GM19395 (cell line): Measurements from ENCODE around the gene CHI3L2.

Source experiments
- ATAC-seq: cut with Tn5 transposase; IDR thresholded peaks from one replicate; pipeline ENCODE4 v1.9.1; 2021; ENCODE audit warnings: mild to moderate bottlenecking, moderate library complexity; ENCODE audit not compliant: unreplicated experiment

CHI3L2 gene, protein sequence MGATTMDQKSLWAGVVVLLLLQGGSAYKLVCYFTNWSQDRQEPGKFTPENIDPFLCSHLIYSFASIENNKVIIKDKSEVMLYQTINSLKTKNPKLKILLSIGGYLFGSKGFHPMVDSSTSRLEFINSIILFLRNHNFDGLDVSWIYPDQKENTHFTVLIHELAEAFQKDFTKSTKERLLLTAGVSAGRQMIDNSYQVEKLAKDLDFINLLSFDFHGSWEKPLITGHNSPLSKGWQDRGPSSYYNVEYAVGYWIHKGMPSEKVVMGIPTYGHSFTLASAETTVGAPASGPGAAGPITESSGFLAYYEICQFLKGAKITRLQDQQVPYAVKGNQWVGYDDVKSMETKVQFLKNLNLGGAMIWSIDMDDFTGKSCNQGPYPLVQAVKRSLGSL

DNA sequence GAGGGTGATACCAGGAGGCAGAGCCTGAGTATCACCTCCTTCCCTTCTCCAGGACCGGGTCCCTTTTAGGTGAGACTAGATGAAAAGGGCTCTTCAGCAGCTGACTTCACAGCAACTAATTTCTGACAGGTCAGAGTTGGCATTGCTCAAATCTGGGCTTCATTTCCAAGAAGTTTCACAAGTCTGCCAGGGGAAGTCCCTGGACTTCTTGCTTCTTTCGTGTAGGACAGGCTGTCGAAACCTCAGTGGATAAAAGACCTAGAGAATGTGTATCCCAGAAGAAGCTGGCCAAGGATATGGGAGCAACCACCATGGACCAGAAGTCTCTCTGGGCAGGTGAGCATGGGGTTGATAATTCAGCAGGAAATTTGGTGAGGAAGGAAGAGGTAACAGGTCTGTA, at the start of gene CHI3L2:
Gene CHI3L2, plus strand, starts transcription at position 280 of the 400 bp plus-strand sequence. Its CDS starts 17 bp downstream, at position 297.
- ATAC-seq, result no peak

DNA sequence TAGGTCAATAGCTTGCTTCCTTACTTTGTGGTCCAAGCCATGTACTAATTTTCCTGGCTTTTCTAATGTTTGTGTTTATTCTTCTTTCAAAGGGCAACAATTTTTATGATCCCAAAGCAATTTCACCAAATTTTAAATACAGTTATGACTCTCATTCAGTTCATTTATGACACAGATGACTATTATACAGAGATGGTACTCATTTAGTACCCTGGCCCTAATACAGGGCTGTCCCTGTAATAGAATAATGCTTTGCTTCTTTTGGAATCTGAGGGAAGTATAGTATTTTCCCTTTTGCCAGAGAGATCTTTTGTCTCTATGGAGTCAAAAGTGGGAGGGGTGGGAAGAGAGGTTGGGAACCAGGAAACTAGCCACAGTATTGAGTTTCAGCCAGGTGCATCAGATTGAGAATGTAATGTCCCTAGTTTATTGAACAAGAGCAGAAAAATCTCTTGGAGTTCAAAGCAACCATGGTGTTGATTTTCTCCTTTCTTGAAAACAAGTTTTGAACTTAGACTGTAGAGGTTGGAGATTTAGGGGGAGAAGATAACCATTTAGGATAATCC, 47.5 kb upstream of the CHI3L2 start:
- no peak for ATAC-seq

DNA sequence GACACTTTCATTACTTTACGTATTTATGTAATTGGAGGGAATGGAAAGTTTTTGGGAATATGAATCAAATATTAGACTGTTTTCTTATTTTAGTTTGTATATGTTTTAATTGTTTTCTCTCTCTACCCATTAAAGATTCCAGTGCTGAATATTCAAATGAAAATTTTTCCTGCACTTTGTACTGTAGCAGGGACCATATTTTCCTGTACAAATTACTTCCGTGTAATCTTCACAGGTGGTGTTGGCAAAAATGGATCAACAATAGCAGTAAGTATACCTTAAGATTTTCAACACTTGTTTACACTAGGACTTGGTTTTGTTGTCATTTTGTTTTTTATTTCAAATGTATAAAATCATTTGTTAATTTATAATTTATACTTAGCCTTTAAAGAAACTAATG, 45.5 kb upstream of the CHI3L2 start:
- no peak for ATAC-seq

DNA sequence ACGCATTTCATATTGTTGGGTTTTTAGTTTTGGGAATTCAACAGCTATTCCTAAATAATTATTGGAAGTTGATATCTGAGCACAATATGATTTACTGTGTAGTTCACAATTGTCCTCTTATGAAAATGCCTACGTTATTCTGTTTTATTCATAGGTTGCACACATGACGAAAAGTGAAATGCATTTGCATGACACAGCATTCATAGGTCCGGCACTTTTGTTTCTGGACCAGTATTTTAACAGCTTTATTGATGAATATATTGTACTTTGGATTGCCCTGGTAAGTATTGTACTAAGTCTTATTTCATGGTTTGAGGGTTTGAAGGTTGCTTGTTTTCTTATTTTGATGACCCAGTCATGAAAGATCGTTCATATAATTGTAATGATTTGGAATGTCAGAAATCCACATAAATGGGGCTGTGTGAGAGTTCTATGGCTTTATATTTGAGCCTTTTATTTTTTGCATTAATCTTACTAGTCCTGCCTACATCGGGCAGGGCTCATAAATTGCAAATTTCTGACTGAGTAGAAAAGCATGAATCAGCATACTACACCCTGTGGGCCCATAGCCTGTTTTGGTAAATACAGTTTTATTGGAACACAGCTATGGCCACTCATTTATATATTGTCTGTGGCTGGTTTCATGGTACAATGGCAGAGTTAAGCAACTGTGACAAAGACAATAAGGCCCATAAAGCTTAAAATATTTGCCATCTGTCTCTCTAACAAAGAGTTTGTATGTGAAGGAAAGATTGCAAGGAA, 44.0 kb upstream of the CHI3L2 start:
- no peak for ATAC-seq

DNA sequence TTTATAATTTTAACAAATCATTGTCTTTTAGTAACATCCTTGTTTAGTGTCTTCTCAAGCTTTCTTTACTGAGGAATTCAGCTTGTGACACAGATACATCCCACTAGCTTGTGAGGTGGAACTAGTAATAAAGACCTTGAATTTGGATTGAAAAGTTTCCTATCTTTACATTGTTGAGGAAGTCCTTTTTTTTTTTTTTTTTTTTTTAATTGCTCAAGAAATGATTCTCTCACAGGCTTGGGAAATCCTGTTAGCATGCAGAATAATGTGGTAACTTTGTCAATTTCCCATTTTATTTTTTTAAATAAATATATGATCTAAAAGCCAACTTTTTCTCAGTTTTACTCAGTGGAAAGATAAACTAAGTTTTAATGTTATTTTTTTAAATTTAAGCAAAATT, 42.9 kb upstream of the CHI3L2 start:
- ATAC-seq, result no peak

DNA sequence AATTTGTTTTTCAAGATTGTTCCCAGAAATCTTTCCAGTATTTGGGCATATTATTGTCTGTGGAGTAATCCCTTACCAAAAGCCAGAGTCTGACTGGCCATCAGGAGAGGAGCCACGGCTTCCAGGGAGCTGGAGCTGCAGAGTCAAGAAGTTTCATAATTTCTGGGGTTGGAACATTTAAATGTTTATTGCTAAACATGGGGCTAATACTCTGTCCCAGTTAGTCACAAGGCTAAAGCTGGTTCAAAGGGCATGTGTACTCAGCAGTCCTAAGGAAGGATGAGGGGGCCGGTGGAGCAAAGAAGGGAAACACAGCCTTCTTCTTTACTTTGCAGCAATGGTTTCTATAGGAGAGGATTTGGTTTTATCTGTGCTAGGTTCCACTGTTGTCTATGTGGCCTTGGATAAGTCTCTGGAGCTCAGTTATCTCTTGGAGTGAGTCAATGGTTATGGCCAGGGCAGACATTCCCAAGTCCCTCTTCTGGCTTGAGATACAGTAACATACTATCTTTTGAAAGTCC, 36.5 kb upstream of the CHI3L2 start:
- no peak for ATAC-seq

DNA sequence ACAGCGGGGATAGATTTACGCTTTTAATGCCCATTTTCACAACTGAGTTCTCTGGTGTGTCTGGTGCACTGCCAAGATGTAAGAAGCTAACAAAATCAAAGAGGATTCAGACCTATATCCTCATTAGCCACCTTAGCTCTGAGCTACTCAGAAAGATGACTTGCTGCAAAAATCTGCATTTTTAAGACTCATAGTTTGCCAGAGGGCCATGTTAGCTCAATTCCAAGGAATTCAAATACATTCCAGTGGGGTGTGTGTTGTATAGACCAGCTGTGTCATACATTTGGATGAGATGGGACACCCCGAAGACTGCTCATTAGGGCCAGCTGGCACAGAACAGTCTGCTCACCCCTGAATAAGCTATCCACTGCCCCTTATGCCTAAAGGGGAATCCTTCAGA, 36.0 kb upstream of the CHI3L2 start:
- no peak for ATAC-seq

DNA sequence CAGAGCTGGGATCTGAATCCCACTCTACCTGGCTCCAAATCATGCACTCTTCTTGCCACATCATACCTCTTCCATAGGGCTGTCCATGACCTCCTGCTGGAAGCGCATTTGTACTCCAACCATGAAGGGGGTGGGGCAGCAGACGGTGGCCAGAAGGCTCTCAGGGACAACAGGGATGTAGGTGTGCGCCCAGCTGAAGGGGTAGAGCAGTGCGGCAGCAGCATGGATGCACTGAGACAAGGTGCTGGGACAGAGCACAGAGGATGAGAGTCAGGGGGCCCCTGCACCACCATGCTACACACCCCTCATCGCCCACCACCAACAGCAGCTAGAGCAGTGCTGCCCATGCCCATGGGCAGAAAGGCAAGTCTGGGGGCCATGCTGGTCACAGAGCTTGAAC, 35.4 kb upstream of the CHI3L2 start:
- no peak for ATAC-seq

DNA sequence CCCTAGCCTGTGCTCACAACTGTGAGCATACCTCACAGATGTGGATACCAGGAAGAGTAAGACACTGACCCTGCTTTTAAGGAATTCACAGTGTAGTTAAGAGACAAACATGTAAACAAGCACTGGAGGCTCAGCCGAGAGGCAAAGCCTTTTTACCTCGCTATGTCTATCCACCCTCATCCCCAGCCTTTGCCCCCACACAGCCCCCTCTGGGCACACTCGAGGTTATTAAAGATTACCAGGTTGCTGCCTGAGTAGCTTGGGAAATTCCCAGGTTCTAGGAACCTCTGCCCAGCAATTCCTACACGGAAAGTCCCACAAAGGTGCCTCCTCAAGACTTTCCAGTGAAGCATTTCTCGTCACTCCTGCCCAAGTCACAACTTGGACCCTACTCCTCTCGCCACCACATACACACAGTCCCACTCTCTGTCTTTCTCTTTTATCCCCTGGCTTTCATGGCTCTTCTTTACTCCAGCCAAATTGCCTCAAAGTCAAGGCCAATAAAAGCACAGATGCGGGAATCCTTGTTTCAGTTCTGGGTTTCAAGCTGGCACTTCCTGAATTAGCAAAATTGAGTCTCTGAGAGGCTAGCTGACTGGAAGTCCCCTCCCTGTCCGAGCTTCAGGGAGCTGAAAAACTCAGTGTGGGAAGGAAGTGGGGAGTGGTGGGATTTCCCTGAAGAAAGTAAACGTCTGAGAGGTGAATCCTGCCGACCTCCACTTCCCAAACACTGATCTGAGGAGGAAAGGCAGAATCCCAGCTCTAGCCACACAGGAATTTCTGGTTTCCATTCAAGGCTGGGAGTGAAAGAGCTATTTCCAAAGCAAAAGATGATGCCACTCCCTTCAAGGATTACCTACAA, 34.6 kb upstream of the CHI3L2 start:
- no peak for ATAC-seq

DNA sequence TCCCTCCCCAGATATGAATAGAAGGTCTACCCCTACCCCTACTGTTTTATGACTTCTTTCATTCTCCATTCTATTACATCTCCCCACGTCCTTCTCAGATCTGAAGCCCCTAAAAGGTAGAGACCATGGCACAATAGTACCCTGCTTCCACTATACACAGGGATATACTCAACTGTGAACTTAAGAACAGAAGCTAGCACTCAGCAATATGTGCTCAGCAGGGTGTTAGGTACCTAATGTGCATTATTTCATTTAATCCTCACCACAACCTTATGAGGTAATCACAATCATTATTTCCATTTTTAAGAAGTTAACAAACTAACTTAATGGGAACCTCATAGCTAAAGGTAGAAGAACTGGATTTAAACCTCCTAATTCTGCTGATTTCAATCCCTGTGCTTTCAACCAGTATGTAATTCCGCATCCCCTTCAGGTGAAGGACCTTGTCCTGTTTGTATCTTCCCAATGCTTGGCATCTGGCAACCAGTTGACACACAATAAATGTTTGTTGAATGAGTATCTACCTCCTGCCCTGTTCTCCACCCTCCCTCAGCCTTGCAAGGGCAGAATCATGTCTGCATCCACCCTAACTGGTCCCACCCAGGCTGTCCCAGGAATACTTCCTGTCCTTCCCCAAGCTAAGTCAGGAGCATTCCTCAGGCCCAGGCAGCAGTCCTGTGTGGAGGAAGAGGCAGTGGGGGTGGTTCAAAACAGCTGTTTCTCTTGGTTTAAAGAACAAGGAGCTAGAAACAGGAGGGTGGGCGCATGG, 33.6 kb upstream of the CHI3L2 start:
- ATAC-seq, result no peak

DNA sequence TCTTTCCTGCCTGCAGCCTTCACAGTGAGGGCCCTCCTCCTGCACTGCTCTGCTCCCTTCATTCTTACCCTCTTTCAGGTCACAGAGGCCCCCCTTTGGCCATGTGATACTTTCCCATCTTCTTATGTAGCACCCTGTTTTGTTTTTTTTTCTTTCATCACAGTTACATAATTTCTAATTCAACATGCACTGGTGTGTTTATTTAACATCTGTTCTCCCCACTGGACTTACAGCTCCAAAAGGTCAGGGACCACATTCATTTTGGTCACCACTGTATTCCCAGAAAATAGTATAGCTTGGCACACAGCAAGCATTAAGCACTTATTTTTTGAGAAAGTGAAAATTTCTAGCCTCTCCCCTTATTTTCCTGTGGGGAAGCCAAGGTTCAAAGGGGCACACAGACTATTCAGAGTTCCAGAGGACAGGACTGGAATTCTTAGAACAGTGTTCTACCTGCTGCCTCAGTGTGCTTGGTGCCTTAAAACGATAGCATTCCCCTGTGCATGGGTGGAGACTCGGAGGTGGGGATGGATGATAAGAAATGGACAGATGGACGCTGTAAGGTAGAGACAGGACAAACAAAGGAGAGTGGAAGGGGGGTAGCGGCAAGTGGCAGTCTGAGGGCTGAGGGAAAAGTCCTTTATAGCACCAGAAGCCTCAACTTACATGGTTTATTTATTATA, 32.4 kb upstream of the CHI3L2 start:
- no peak for ATAC-seq

DNA sequence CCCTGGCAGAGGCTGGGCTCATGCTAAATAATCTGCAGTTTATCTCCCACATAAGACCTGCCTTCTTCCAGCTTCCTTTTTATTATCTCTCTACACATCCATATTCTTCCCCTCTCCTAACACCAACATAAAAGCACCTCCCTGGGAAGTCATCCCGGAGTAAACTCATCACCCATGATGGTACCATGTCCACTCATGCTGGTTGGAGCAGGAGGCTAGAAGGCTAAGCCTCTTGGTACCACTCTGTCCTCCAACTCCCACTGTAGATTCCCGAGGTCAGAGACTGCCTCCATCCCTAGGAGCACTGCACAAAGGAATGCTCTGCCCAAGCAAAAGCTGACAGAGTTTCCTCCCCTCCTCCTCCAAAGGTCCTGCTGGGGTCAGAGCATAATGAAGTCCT, 31.3 kb upstream of the CHI3L2 start:
- no peak for ATAC-seq

DNA sequence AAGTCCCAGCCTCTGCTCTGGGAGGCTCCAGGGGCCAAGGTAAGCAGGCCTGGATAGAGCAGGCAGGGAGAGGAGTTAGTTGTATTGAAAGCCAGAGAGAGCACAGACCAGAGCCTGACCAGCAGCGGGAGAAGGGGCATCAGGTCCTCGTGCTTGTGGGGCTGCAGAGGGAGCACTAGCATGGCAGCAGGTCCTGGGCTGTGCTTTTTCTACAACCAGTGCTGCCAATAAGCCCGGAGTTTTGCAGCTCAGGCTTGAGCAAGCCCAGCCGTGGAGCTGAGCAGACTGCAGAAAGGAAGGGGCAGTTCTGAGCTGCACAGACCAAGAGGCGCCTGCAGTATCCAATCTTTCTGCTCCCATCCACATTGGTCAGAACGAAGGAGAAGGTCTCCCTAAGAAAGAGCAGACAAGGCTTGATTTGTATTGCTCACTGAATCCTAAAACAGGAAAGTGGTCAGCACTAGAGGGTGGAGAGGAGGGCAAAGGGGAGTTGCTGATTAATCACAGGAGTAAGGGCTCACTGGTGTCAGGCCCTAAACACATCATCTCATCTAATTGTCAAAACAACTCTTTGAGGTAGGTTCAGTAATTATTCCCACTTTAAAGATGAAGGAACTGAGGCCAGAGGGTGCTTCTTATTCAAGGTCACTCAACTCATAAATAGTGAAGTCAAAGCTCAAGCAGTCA, 29.8 kb upstream of the CHI3L2 start:
- no peak for ATAC-seq

DNA sequence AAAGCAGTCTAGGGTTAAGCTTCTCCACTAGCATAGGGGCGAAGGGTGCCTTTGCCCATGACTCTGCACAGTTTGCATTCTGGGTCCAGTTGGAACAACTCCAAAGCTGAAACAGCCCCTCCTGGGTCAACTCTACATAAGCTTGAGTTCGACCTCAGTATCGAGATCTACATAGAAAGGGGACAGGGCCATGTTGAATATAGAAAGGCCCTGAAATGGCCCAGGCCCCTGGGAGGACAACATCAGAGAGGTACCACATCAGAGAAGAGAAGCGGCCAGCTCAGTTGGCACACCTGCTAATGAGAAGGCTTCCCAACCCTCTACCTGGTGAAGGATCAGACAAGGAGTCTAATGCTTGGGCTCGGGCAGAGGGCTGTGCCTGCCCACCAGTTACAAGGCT, 28.7 kb upstream of the CHI3L2 start:
- no peak for ATAC-seq

DNA sequence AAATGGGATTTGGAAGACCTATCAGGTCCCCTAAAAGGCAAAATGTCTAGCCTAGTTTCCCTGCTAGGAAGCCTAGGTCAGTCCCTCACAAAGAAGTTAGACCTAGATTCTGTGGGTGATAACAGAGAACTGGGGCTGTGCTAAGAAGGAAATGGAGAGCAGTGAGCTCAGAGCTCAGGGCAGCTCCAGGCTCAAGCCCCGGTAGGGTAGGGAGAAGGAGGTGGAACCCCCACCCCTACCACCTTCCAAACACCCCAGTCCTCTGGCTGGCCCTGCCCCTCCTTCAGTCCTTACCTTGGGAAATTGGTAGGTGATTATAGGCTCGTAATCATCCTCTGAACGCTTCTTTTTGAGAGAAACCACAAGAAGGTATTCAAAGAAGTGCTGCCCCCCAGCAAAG, 28.2 kb upstream of the CHI3L2 start:
- no peak for ATAC-seq

DNA sequence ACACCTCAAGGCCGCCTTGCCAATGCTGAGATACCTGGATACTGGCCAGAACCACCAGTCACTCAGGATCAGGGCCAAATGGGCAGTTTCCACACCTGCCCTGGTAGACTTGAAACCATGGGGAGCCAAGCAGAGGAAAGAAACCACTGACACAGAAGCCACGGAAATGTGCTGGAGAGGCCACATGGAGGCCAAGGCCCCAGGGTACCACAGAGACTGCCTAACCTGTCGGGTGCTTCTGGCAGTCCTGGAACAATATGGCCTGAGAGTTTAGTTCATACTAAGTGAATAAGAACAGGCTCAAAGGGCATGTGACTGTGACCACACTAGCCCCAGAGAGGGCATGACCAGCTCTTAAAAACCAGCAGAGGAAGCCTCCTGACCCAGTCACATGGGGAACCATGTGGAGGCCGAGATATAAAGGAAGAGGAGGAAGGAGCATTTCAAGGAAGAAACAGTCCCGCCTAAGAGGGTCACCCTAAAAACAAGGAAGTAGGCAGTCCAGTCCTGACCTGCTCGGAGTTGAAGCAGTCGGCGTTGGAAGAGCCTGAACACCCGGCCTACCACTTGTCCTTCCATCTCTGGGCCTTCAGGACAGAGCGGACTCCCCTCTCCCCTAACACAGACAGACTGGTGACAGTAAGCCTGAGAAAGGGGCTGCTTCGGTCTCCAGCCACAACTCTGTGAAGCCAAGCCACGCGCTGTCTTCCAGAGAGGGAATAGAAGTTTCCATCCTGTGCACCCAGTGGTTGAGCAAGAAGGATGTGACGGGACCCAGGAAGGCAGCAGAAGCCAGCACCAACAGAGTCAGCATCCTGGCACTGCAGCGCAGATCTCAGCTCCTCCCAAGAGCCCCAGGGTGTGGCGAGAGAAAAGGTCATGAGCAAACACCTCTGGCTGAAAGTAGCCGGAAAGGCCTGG, 27.4 kb upstream of the CHI3L2 start, which contains the start of gene DENND2D:
Gene DENND2D, minus strand, starts transcription at position 766 of the 921 bp plus-strand sequence. Its CDS starts 187 bp downstream, at position 579.
- no peak for ATAC-seq

DNA sequence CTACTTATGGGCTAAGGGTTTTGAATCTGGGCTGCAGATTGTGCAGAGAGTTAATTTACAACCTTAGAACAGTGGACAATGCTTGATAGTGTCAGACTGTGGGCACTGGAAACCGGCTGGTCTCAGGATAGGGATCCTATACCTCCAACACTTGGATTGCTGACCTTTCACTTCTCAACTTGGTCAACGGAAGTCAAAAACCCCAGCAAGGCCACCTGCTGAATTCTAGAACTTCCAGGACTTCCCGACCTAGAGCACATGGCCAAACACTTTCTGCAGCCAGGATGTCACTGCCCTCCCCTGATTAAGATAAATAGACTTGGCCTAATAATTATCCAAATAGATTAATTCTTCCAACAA, 26.7 kb upstream of the CHI3L2 start:
- no peak for ATAC-seq
